RWPE2 (cell line): Measurements from ENCODE around the gene PNPLA6.

Source experiments
- ATAC-seq: fragments of 200-7000 bp; cut with Tn5 transposase; 3 replicates; pipeline ENCODE4 v1.9.1; 2021; ENCODE audit warnings: low read depth
- DNase-seq: peaks from one replicate; pipeline ENCODE4 v3.0.0-alpha.2; 2020; ENCODE audit warnings: low spot score
- H3K27ac ChIP-seq: fragments of 450-650 bp; 2 replicates; pipeline ENCODE4 v1.5.1; 2017; ENCODE audit warnings: mild to moderate bottlenecking; ENCODE audit not compliant: poor library complexity, severe bottlenecking
- H3K27me3 ChIP-seq: fragments of 250-450 bp; sonication (Bioruptor Pico); 2 replicates; pipeline ENCODE4 v1.5.1; 2021; ENCODE audit warnings: mild to moderate bottlenecking, moderate library complexity; ENCODE audit not compliant: insufficient read depth, poor library complexity, severe bottlenecking
- H3K36me3 ChIP-seq: fragments of 250-450 bp; sonication (Bioruptor Pico); 2 replicates; pipeline ENCODE4 v1.5.1; 2020; ENCODE audit warnings: low read depth, mild to moderate bottlenecking, moderate library complexity
- H3K4me1 ChIP-seq: fragments of 250-450 bp; sonication (Bioruptor Pico); 2 replicates; pipeline ENCODE4 v1.5.1; 2021; ENCODE audit warnings: mild to moderate bottlenecking, moderate library complexity; ENCODE audit not compliant: insufficient read depth, poor library complexity, severe bottlenecking
- H3K4me3 ChIP-seq: fragments of 250-450 bp; sonication (Bioruptor Pico); 2 replicates; pipeline ENCODE4 v1.5.1; 2021; ENCODE audit warnings: mild to moderate bottlenecking, moderate library complexity; ENCODE audit not compliant: severe bottlenecking
- H3K9me3 ChIP-seq: fragments of 250-450 bp; sonication (Bioruptor Pico); 2 replicates; pipeline ENCODE4 v1.5.1; 2021; ENCODE audit warnings: mild to moderate bottlenecking, moderate library complexity; ENCODE audit not compliant: severe bottlenecking
- CTCF ChIP-seq: fragments of 450-650 bp; IDR thresholded peaks from one replicate; pipeline ENCODE4 v1.5.1; 2017; ENCODE audit warnings: mild to moderate bottlenecking, moderate library complexity; ENCODE audit not compliant: poor library complexity, severe bottlenecking

Gene PNPLA6

GRCh38 chr19:7545904-7546303 lies 10.4 kb downstream of the PNPLA6 start:
- Histone ChIP-seq H3K27ac (no peak overlapping the region), H3K4me3 (no peak overlapping the region), H3K9me3 (no peaks in the 10 kb centered on the region), H3K36me3 (peaks cover 21% of the 10 kb centered on the region), H3K4me1 (no peaks in the 10 kb centered on the region), H3K27me3 (no peaks in the 10 kb centered on the region)
- TF ChIP-seq CTCF = no peak
- no peak for ATAC-seq
- no peak for DNase-seq

- TF ChIP-seq CTCF = no peak
- Histone ChIP-seq H3K27ac (no peak overlapping the region), H3K9me3 (no peaks in the 10 kb centered on the region), H3K4me1 (no peaks in the 10 kb centered on the region), H3K36me3 (peaks cover 14% of the 10 kb centered on the region), H3K4me3 (no peak overlapping the region), H3K27me3 (no peaks in the 10 kb centered on the region)
- DNase-seq (no peak), ATAC-seq (no peak)
Measured at GRCh38 chr19:7547159-7547558, 11.6 kb downstream of the PNPLA6 start.

DNA sequence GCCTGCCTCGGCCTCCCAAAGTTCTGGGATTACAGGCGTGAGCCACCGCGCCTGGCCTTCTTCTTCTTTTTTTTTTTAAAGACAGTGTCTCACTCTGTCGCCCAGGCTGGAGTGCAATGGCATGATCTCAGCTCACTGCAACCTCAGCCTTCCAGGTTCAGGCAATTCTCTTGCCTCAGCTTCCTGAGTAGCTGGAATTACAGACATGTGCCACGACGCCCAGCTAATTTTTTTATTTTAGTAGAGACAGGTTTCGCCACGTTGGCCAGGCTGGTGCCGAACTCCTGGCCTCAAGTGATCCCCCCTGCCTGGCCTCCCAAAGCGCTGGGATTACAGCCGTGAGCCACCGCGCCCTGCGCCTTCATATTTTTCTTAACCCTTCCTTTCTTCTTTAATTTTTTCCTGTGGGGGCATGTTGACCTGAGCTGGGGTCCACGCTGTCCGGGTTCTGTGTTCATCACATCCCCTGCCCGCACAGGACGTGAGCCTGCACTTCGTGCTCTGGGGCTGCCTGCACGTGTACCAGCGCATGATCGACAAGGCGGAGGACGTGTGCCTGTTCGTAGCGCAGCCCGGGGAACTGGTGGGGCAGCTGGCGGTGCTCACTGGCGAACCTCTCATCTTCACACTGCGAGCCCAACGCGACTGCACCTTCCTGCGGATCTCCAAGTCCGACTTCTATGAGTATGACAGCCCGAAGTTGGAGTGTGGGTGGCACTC lies 14.1 kb downstream of the PNPLA6 start:
- Histone ChIP-seq H3K36me3 (peaks cover 4% of the 10 kb centered on the region; the same call in 1 of the 2 replicates), H3K9me3 (no peaks in the 10 kb centered on the region), H3K27me3 (no peaks in the 10 kb centered on the region), H3K4me3 (no peak overlapping the region), H3K27ac (no peak overlapping the region), H3K4me1 (no peaks in the 10 kb centered on the region)
- TF ChIP-seq CTCF = no peak
- ATAC-seq (no peak), DNase-seq (no peak)

DNA sequence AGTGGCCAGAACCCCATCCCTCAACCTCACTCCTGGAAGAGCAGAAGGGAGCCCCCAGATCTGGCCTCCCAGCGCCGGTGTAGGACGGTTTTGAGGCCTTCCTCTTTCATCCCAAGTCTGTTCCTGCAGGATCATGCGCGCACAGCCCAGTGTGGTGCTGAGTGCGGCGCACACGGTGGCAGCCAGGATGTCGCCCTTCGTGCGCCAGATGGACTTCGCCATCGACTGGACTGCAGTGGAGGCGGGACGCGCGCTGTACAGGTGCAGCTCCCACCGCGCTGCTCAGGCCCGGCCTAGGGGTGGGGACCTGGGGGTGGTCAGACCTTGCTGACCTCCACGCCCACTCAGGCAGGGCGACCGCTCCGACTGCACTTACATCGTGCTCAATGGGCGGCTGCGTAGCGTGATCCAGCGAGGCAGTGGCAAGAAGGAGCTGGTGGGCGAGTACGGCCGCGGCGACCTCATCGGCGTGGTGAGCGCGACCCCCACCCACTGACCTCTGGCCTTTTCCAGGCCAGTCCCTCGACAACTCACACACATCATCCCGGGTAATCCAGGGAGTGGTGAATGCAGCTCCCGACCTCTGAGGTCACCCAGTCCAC lies 14.8 kb downstream of the PNPLA6 start:
- H3K27ac ChIP-seq = no peak overlapping the region
- no peaks in the 10 kb centered on the region for H3K4me1 ChIP-seq
- H3K9me3 ChIP-seq = no peaks in the 10 kb centered on the region
- no peak overlapping the region for H3K4me3 ChIP-seq
- TF ChIP-seq CTCF = no peak
- H3K27me3 ChIP-seq = no peaks in the 10 kb centered on the region
- no peak for ATAC-seq
- peaks cover 4% of the 10 kb centered on the region; the same call in 1 of the 2 replicates for H3K36me3 ChIP-seq
- DNase-seq = peak; percentile 47
